Nephron progenitor cell (in vitro differentiated cells): ENCODE measurements around the gene PDRG1.

ENCODE experiments used
- DNase-seq: peaks from one replicate; pipeline ENCODE4 v3.0.0; 2021
- H3K27ac Mint-ChIP-seq: 2 replicates; pipeline ENCODE4 v1.8.0; 2021; ENCODE audit warnings: mild to moderate bottlenecking, moderate library complexity, mixed read lengths
- H3K27me3 Mint-ChIP-seq: 2 replicates; pipeline ENCODE4 v1.8.0; 2021; ENCODE audit warnings: mild to moderate bottlenecking, low read depth, mixed read lengths; ENCODE audit not compliant: poor library complexity
- H3K36me3 Mint-ChIP-seq: 2 replicates; pipeline ENCODE4 v1.8.0; 2021; ENCODE audit warnings: low read depth, mixed read lengths
- H3K4me1 Mint-ChIP-seq: 2 replicates; pipeline ENCODE4 v1.8.0; 2021; ENCODE audit warnings: mixed read lengths
- H3K4me3 Mint-ChIP-seq: 2 replicates; pipeline ENCODE4 v1.8.0; 2021; ENCODE audit warnings: mild to moderate bottlenecking, moderate library complexity, mixed read lengths
- H3K9me3 Mint-ChIP-seq: 2 replicates; pipeline ENCODE4 v1.8.0; 2021; ENCODE audit warnings: mild to moderate bottlenecking, moderate library complexity, mixed read lengths
- TF ChIP-seq, protein P1 (sequence below): fragments of 200-600 bp; sonication (generic); IDR thresholded peaks from 2 replicates; pipeline ENCODE4 v1.5.0; 2021; ENCODE audit warnings: antibody characterized with exemption

Gene PDRG1

DNA sequence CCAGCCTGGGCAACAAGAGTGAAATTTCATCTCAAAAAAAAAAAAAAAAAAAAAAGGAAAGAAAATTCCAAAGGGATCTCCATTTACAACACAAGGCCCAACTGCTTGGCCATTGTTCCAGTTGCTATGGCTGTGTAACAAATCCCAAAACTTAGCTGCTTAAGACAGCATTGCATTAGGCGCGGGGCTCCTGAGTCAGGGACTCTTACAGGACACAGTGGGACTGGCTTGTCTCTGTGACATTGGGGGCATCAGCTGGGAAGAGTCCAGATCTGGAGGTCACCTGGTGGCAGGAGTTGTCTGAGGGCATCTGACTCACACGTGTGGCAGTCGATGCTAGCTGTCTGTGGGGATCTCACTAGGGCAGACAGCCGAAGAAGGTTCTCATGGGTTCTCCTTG lies 45.8 kb downstream of the PDRG1 start:
- Mint-ChIP-seq H3K4me3 (no peak overlapping the region), H3K36me3 (no peaks in the 10 kb centered on the region), H3K27ac (no peak overlapping the region), H3K4me1 (peaks cover 4% of the 10 kb centered on the region), H3K9me3 (no peaks in the 10 kb centered on the region), H3K27me3 (no peaks in the 10 kb centered on the region)
- TF ChIP-seq, protein P1, sequence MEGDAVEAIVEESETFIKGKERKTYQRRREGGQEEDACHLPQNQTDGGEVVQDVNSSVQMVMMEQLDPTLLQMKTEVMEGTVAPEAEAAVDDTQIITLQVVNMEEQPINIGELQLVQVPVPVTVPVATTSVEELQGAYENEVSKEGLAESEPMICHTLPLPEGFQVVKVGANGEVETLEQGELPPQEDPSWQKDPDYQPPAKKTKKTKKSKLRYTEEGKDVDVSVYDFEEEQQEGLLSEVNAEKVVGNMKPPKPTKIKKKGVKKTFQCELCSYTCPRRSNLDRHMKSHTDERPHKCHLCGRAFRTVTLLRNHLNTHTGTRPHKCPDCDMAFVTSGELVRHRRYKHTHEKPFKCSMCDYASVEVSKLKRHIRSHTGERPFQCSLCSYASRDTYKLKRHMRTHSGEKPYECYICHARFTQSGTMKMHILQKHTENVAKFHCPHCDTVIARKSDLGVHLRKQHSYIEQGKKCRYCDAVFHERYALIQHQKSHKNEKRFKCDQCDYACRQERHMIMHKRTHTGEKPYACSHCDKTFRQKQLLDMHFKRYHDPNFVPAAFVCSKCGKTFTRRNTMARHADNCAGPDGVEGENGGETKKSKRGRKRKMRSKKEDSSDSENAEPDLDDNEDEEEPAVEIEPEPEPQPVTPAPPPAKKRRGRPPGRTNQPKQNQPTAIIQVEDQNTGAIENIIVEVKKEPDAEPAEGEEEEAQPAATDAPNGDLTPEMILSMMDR: no peak
- DNase-seq: no peak

DNA sequence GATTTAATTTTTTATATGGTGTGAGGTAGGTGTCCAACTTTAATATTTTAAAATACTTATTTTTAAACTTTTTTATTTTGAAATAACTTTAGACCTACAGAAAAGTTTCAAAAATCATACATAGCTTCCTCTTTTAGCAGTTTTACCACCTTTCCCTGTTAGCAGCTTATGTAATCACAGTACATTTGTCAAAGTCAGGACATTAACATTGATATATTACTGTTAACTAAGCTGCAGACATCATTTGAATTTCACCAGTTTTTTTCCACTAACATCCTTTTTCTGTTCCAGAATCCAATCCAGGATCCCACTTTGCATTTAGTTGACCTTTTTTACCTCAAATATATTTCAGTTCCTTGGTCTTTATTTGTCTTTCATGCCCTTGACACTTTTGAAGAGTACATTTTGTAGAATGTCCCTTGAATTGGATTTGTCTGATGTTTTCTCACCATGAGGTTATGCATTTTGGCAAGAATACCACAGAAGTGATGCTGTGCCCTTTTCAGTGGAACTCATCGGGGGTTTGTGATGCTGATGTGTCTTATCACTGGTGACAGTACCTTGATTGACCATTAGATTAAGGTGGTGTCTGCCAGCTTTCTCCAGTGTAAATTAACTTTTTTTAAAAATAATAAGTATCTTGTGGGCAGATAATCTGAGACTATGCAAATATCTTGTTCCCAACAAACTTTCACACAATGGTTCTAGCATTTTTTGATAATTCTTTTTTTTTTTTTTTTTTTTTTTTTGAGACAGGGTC lies 48.0 kb downstream of the PDRG1 start:
- TF ChIP-seq, protein P1: no peak
- no peak for DNase-seq
- Mint-ChIP-seq H3K4me3 (no peak overlapping the region), H3K36me3 (no peaks in the 10 kb centered on the region), H3K27ac (no peak overlapping the region), H3K27me3 (no peaks in the 10 kb centered on the region), H3K4me1 (peaks cover 4% of the 10 kb centered on the region), H3K9me3 (no peaks in the 10 kb centered on the region)

DNA sequence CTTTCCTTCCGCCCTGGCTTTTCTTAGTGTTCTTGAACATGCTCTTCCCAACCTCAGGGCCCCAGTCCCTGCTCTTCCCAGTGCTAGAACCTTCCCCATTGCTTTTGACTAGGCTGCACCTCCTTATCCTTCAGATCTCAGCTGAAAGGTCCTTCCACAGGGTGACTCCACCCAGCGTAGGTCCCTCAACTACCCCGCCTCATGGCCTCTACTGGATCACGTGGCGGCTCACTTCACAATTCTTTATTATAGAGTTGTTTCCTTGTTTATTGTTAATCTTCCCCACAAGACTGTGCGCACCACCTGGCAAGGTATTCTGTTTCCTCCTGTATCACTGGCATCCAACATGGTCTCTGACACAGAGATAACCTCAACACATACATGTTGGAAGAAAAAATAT lies 50.2 kb downstream of the PDRG1 start:
- no peaks in the 10 kb centered on the region for H3K27me3 Mint-ChIP-seq
- H3K4me3 Mint-ChIP-seq: no peak overlapping the region
- H3K36me3 Mint-ChIP-seq: no peaks in the 10 kb centered on the region
- no peaks in the 10 kb centered on the region for H3K9me3 Mint-ChIP-seq
- TF ChIP-seq, protein P1: no peak
- no peak for DNase-seq
- no peak overlapping the region for H3K27ac Mint-ChIP-seq
- H3K4me1 Mint-ChIP-seq: peaks cover 13% of the 10 kb centered on the region

DNA sequence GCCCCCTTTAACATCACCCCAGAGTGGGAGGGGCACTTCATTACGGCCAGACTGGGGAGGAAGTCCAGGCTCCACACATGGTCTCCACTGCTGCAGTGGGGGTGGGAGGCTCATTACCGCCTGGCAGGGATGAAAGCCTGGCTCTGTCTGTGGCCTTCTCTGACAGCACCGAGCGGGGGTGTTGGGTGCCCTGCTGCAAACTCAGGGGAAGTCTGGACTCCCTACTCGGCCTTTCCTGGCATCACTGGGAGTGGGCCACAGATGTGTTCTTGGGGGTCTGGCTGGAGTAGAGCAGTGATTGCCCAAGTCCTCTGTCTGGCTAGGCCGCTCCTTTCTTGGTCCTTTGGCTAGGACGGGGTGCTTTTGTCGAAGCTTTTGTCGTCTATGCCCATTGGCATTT lies 54.3 kb downstream of the PDRG1 start:
- DNase-seq: no peak
- peaks cover 16% of the 10 kb centered on the region for H3K4me1 Mint-ChIP-seq
- H3K27ac Mint-ChIP-seq: no peak overlapping the region
- H3K4me3 Mint-ChIP-seq: no peak overlapping the region
- peaks cover 6% of the 10 kb centered on the region for H3K9me3 Mint-ChIP-seq
- peaks cover 4% of the 10 kb centered on the region for H3K27me3 Mint-ChIP-seq
- TF ChIP-seq, protein P1: no peak
- no peaks in the 10 kb centered on the region for H3K36me3 Mint-ChIP-seq

DNA sequence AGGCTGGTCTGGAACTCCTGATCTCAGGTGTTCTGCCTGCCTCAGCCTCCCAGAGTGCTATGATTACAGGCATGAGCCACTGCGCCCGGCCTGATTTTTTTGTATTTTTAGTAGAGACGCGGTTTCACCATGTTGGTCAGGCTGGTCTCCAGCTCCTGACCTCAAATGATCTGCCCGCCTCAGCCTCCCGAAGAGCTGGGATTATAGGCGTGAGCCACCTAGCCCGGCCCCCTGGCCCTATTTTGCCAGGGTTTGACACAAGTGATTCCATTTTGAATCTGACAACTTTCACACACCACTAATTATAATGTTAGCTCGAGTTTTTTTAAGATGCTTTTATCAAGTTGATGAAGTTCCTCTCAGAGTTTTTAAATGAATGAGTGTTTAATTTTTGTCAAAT lies 55.8 kb downstream of the PDRG1 start:
- H3K27me3 Mint-ChIP-seq: peaks cover 4% of the 10 kb centered on the region
- peaks cover 6% of the 10 kb centered on the region for H3K9me3 Mint-ChIP-seq
- no peak overlapping the region for H3K27ac Mint-ChIP-seq
- H3K36me3 Mint-ChIP-seq: no peaks in the 10 kb centered on the region
- peaks cover 16% of the 10 kb centered on the region for H3K4me1 Mint-ChIP-seq
- H3K4me3 Mint-ChIP-seq: no peak overlapping the region
- TF ChIP-seq, protein P1: no peak
- DNase-seq: no peak
